ENCODE measurements around the gene APOD. TPM values are rescaled to one million over a fixed set of nuclear protein-coding genes. Genes with fewer than 3 reads are reported as not detected.
A peak's percentile ranks its signal among the peaks of the same experiment; 100 is the strongest.

The APOD gene
- total RNA-seq, 1 donor from 2014 or later = 2.9 TPM

DNA sequence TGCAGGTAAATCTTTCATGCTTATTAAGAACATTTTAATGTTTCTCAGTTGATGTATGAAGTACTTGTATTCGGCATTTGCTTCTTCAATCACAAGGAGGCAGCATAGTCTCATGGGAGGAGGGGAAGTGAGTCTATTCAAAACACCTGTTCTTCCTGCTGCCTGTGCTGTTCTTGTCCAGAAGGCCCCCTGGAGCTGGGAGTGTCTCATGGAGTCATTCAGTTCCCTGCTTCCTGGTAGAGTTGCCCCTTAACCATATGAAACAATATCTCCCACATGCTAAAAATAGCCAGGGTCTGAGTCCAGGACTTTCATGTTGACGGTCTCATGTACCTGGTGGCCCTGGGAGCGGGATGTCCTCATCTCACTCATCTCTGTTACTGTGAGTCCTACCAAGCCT, 25.1 kb downstream of the APOD start:
- no peak for DNase-seq (ENCODE audit: low spot score in 2 of 2)

GRCh38 chr3:195557322-195557721, 26.4 kb downstream of the APOD start:
- DNase-seq (ENCODE audit: low spot score in 2 of 2) = no peak
- no peak for FAIRE-seq

More for the DNA sequence above, 25.1 kb downstream of the APOD start:
- no peak for FAIRE-seq

- FAIRE-seq = no peak
Observed at GRCh38 chr3:195556390-195556789, 27.4 kb downstream of the APOD start.

DNA sequence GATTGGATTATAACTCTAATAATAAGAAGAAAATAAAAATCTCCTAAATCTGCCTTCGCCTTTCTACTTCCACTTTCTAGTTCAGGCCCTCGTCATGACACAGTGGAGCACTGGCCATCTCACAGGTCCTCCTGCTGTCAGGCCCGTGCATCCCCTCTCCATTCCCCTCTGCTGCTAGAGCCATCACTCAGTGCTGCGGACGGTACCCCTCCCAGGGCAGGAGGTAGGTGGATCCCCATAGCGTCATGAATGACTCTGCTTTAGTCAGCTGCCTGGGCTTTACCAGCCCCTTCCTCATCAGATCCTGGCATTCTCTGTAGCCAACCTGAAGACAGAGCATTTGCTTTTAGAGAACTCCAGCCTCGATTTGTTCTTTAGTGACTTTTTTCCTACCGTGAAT, 28.6 kb downstream of the APOD start:
- DNase-seq (ENCODE audit: low spot score in 2 of 2) (no peak), FAIRE-seq (no peak)

More at GRCh38 chr3:195556390-195556789, 27.4 kb downstream of the APOD start:
- DNase-seq (ENCODE audit: low spot score in 2 of 2) = no peak

DNA sequence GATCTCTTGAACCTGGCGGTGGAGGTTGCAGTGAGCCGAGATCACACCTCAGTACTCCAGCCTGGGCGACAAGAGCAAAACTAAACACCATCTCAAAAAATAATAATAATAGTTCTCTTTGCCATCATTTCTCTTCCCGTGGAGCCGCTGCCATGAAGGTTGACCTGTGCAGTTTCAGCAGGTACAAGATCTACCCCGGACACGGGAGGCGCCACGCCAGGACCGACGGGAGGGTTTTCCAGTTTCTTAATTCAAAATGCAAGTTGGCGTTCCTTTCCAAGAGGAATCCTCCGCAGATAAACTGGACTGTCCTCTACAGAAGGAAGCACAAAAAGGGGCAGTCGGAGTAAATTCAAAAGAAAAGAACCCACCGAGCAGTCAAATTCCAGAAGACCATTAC, 29.3 kb downstream of the APOD start:
- FAIRE-seq = no peak
- no peak for DNase-seq (ENCODE audit: low spot score in 2 of 2)

DNA sequence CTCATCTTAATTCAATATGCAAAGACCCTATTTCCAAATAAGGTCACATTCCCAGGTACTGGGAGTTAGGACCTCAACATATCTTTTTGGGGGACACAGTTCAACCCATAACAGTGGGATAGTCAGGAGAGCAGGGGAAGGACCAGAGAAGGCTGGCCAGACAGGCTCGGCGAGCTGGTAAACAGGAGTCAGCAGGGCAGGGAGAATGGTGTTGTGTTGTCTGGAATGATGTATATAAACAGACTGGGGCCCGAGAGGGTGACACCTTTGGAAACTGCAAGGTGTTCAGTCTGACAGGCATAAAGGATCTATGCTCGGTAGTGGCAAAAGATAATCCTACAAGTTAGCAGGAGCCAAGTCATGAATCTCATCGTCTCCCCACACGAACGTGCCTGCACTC, 30.5 kb downstream of the APOD start:
- DNase-seq (ENCODE audit: low spot score in 2 of 2) (no peak), FAIRE-seq (no peak)

DNA sequence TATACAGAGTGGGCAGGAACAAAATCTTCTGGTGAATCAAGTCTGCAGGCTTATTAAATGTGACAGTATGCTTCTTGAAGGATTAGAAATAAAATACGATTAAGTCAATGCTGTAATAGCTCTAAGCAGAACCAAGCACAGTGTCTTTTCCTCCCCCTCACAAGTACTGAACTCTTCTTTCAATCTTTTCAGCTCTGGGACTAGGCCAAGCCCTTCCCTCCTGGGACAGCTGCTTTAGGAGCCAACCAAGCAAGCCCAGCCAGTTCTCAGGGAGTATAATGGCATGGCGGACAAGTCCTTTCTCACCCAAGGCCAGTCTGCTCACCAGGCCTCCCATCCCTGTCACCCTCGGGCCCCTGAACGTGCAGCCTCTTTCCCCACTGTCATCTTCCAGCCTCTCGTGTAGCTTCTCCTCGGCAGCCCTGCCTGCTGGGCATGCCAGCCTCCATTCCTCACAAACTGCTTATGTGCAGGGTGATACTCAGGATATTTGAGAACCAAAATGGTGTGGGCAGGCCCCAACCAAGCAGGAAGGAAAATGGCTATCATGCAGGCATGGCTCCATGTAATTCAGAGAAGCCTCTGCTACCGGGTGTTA, 32.3 kb downstream of the APOD start:
- FAIRE-seq (no peak), DNase-seq (ENCODE audit: low spot score in 2 of 2) (no peak)

- DNase-seq (ENCODE audit: low spot score in 2 of 2) = no peak
- FAIRE-seq = no peak
Observed at GRCh38 chr3:195550723-195551122, 33.0 kb downstream of the APOD start.

- FAIRE-seq = no peak
Observed at GRCh38 chr3:195549931-195550519, 33.7 kb downstream of the APOD start.

GRCh38 chr3:195548987-195549386, 34.8 kb downstream of the APOD start:
- FAIRE-seq = no peak
- no peak for DNase-seq (ENCODE audit: low spot score in 2 of 2)

More at GRCh38 chr3:195549931-195550519, 33.7 kb downstream of the APOD start:
- no peak for DNase-seq (ENCODE audit: low spot score in 2 of 2)

GRCh38 chr3:195548501-195548900, 35.2 kb downstream of the APOD start:
- FAIRE-seq (no peak), DNase-seq (ENCODE audit: low spot score in 2 of 2) (no peak)

- FAIRE-seq = no peak
- DNase-seq (ENCODE audit: low spot score in 2 of 2) = no peak
Observed at GRCh38 chr3:195548006-195548405, 35.7 kb downstream of the APOD start.

DNA sequence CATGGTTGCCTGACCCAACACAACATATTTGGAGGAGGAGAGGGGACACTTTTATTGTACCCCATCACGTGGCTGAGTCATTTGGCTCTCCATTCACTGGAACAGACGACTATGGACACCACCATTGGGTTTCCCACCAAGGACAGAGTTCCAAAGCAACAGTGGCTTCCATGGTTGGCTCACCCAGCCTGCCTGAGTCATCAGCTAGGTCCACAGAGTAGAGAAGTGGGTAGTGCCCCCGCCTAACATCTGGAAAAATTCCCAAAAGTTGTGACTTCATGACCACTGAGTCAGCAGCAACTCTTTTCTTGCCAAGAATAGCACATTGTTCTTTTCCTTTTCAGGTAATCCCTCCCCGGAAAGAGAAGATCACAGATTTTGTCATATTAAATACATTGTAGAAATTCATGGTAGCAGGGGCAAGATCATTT, 37.6 kb downstream of the APOD start:
- FAIRE-seq (no peak), DNase-seq (ENCODE audit: low spot score in 2 of 2) (no peak)

- DNase-seq (ENCODE audit: low spot score in 2 of 2) (no peak), FAIRE-seq (no peak)
Observed at GRCh38 chr3:195544634-195545033, 39.1 kb downstream of the APOD start.

GRCh38 chr3:195544230-195544536, 39.6 kb downstream of the APOD start:
- FAIRE-seq = no peak
- no peak for DNase-seq (ENCODE audit: low spot score in 2 of 2)

DNA sequence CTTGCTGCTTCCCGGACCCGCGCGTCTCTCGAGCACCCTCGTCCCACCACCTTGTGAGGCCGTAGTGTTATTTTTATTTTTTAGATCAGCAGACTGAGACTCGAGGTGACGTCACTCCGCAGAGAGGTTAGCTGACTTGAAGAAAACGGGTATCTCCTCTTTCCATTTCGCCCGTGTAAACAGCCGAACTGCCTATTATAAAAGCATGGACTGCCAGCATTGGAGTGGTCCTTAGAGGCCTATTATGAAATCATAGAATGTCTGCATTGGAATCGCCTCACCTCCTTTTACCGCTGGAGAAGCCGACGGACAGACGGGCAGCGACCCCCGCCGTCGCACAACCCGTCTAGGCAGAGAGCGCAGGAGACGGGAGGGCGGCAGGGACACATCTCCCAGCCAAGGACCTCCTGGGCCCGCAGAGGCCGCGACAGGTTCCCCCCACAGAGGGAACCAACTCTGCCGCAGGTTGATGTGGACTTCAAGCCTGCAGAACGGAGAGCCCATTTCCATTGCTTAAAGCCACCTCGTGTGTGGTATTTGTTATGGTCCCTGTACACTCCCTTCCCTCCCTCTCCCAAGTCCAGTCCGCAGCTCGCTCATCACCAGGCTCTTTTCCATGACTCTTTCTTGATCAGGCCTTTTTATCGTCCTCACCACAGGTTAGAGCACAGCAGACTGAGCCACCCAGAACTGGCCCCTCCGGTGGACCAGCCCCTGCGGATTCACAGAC, 40.1 kb downstream of the APOD start:
- FAIRE-seq (no peak), DNase-seq (ENCODE audit: low spot score in 2 of 2) (no peak)

DNA sequence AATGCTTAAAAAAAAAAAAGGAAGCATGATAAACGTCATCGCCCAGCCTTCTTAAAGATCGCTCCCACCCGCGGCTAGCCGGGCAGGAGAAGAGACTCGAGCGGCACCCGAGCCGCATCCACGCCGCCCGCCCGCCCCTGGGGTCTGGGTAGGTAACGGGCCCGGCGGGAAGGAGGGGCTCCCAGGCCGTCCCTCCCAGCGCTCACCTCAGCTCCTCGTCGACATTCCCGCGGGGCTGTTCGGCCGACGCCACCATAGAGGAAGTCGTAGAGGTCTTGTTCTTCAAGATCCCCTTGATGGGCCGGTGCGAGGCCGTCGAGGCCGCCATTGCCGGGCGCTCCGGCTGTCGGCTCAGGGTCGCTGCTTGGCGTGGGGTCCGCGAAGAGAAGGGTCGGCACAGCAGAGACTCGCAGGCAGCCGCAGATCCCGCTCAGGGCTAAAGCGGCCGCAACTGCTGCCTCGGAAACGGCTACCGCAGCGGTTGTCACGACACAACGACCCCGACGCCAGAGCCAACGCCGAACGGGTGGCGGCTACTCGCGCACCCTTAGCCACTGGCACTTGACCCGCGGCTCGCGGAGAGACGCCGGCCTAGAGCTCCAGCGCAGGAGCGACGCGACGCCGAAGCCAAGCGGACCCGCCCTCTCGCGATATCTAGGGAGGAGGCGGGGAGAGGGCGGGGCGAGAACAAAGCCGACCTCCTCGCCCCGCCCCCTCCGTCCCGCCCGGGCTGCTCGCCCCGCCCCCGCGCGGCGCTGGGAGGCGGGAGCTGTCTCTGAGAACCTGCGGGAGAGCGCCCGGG, 40.8 kb downstream of the APOD start, which contains the start of gene PPP1R2:
Gene PPP1R2 (minus strand): TSS at position 628 of the 802 bp plus-strand sequence. CDS start 300 bp downstream, at position 328.
- DNase-seq (ENCODE audit: low spot score in 2 of 2) (peak; percentile 92 to 97), FAIRE-seq (no peak)

- DNase-seq (ENCODE audit: low spot score in 2 of 2) (no peak), FAIRE-seq (no peak)
Observed at GRCh38 chr3:195542316-195542697, 41.4 kb downstream of the APOD start.

DNA sequence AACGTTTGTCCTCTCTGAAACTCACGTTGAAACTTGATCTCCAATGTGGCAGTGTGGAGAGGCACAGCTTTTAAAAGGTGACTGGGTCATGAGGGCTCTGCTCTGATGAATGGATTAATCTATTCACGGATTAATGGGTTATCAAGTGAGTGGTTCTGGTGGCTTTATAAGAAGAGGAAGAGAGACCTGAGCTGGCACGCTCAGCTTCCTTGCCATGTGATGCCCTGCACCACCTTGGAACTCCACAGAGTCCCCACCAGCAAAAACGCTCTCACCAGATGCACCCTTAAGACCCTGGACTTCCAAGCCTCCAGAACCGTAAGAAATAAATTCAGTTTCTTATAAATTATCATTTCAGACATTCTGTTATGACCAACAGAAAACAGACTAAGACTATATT, 43.2 kb downstream of the APOD start:
- DNase-seq (ENCODE audit: low spot score in 2 of 2) (no peak), FAIRE-seq (no peak)

- no peak for FAIRE-seq
Observed at GRCh38 chr3:195540027-195540426, 43.7 kb downstream of the APOD start.

DNA sequence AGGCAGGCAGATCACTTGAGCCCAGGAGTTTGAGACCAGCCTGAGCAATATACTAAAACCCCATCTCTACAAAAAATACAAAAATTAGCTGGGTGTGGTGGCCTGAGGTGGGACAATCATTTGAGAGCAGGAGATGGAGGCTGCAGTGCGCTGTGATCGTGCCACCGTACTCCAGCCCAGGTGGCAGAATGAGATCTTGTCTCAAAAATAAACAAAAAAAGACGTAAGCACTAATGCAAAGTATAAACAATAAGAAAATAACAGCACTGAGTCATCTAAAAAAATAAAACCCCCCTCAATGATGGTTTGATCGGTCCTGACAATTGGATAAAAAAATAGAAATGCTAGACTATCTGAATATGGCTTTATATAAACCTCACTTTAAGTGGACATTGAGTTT, 44.3 kb downstream of the APOD start:
- FAIRE-seq = no peak
- no peak for DNase-seq (ENCODE audit: low spot score in 2 of 2)

More at GRCh38 chr3:195540027-195540426, 43.7 kb downstream of the APOD start:
- no peak for DNase-seq (ENCODE audit: low spot score in 2 of 2)
